HepG2 (cell line): ENCODE results near the gene COASY. TPM values are rescaled to one million over a fixed set of nuclear protein-coding genes. Genes with fewer than 3 reads are reported as not detected.

ENCODE experiments used
- BCL3 ChIP-seq: sonication (generic); formaldehyde crosslinking; IDR thresholded peaks from 2 replicates; pipeline ENCODE4 v1.5.1; 2020; ENCODE audit warnings: mild to moderate bottlenecking, missing genetic modification reagents, moderate library complexity
- EHMT2 ChIP-seq: fragments of 200-600 bp; sonication (generic); IDR thresholded peaks from 2 replicates; pipeline ENCODE4 v1.7.0; 2017; ENCODE audit warnings: antibody characterized with exemption, low read depth, low read length, borderline replicate concordance
- FOXK2 ChIP-seq: fragments of 450-650 bp; IDR thresholded peaks from 2 replicates; pipeline ENCODE4 v1.6.1; 2016
- LRRFIP1 ChIP-seq: sonication (generic); formaldehyde crosslinking; conservative IDR thresholded peaks from 2 replicates; pipeline ENCODE4 v1.4.0; 2020; ENCODE audit warnings: missing genetic modification reagents
- NFAT5 ChIP-seq: sonication (generic); formaldehyde crosslinking; IDR thresholded peaks from 2 replicates; pipeline ENCODE4 v1.4.0; 2020; ENCODE audit warnings: missing genetic modification reagents
- NR1H2 ChIP-seq: sonication (generic); formaldehyde crosslinking; IDR thresholded peaks from 2 replicates; pipeline ENCODE4 v1.8.1; 2022; ENCODE audit warnings: low read depth, missing genetic modification reagents, borderline replicate concordance
- RFXAP ChIP-seq: sonication (generic); formaldehyde crosslinking; IDR thresholded peaks from 2 replicates; pipeline ENCODE4 v1.4.0; 2020; ENCODE audit warnings: missing genetic modification reagents, borderline replicate concordance
- RXRB ChIP-seq: IDR thresholded peaks from 2 replicates; pipeline ENCODE4 v1.6.1; 2016; ENCODE audit warnings: borderline replicate concordance, missing genetic modification reagents, missing compliant biosample characterization
- SALL1 ChIP-seq: sonication (generic); formaldehyde crosslinking; IDR thresholded peaks from 2 replicates; pipeline ENCODE4 v1.8.0; 2022; ENCODE audit warnings: mild to moderate bottlenecking, missing genetic modification reagents
- U2AF1 ChIP-seq: fragments of 200-400 bp; formaldehyde crosslinking; optimal IDR thresholded peaks from 2 replicates; pipeline ENCODE3; 2017; ENCODE audit warnings: mild to moderate bottlenecking, low read depth, low read length
- ZBTB8A ChIP-seq: sonication (generic); formaldehyde crosslinking; IDR thresholded peaks from 2 replicates; pipeline ENCODE4 v1.4.0; 2020; ENCODE audit warnings: mild to moderate bottlenecking, low read depth, missing genetic modification reagents, borderline replicate concordance
- ZNF260 ChIP-seq: sonication (generic); formaldehyde crosslinking; IDR thresholded peaks from 2 replicates; pipeline ENCODE4 v1.4.0; 2020; ENCODE audit warnings: missing genetic modification reagents, low read depth, mild to moderate bottlenecking, borderline replicate concordance
- ZNF280D ChIP-seq: sonication (generic); formaldehyde crosslinking; IDR thresholded peaks from 2 replicates; pipeline ENCODE4 v1.5.1; 2020; ENCODE audit warnings: mild to moderate bottlenecking, missing genetic modification reagents
- ZNF337 ChIP-seq: sonication (generic); formaldehyde crosslinking; IDR thresholded peaks from 2 replicates; pipeline ENCODE4 v1.5.1; 2020; ENCODE audit warnings: missing genetic modification reagents, low read depth, mild to moderate bottlenecking, borderline replicate concordance
- ZNF414 ChIP-seq: sonication (generic); formaldehyde crosslinking; IDR thresholded peaks from 2 replicates; pipeline ENCODE4 v1.5.0; 2020; ENCODE audit warnings: missing genetic modification reagents
- ZNF569 ChIP-seq: sonication (generic); formaldehyde crosslinking; IDR thresholded peaks from 2 replicates; pipeline ENCODE4 v1.5.0; 2020; ENCODE audit warnings: mild to moderate bottlenecking, missing genetic modification reagents, moderate library complexity, borderline replicate concordance
- ZNF746 ChIP-seq: sonication (generic); formaldehyde crosslinking; IDR thresholded peaks from 2 replicates; pipeline ENCODE4 v1.8.0; 2022; ENCODE audit warnings: mild to moderate bottlenecking, missing genetic modification reagents
- polyA plus RNA-seq, 8 experiments: library from polyadenylated mRNA; depleted of rRNA in 3 of 8; stranded (reverse) in 7 of 8; unstranded in 1 of 8; fragments of >200 nt; fragmentation: Illumina TruSeq in 4 of 8; extraction: Trizol in 4 of 8; gene quantifications; 2 replicates each; pipeline versions ENCODE4 v1.2.1 to v1.2.3, GENCODE V29; 2011 to 2016; ENCODE audit warnings: low read depth in 4 of 8, missing spikeins in 1 of 8, mixed read lengths in 1 of 8; ENCODE audit not compliant: insufficient read depth in 1 of 8
- total RNA-seq, 5 experiments: library from RNA; depleted of rRNA; stranded (reverse); fragments of >200 nt; fragmentation: Illumina TruSeq; extraction: Trizol; gene quantifications; 2 replicates each; pipeline ENCODE4 v1.2.3, GENCODE V29; 2016; ENCODE audit warnings: low read depth in 1 of 5

Gene COASY
- total and polyA plus RNA-seq, 2 of the 13 experiments (the other 11 are each of a cell fraction or from before 2014, with no cell fraction given) = 90.7 to 125 TPM

- TF ChIP-seq BCL3 (CRISPR knock-in tag) (no peak; the same call in 1 of the 2 replicates), RXRB (CRISPR knock-in tag) (peak; percentile 62; the same call in 1 of the 2 replicates), EHMT2 (no peak), ZNF414 (CRISPR knock-in tag) (peak; percentile 63; the same call in 1 of the 2 replicates), ZNF337 (0 out of 2 replicates have a peak, but pooled peaks have one; percentile 46), LRRFIP1 (CRISPR knock-in tag) (no peak), NR1H2 (CRISPR knock-in tag) (no peak), U2AF1 (no peak), ZNF569 (CRISPR knock-in tag) (no peak), RFXAP (CRISPR knock-in tag) (peak; percentile 84), SALL1 (peak; percentile 65), FOXK2 (no peak), ZNF746 (CRISPR knock-in tag) (0 out of 2 replicates have a peak, but pooled peaks have one; percentile 37), ZBTB8A (0 out of 2 replicates have a peak, but pooled peaks have one; percentile 26), NFAT5 (peak; percentile 90), ZNF260 (no peak), ZNF280D (CRISPR knock-in tag) (0 out of 2 replicates have a peak, but pooled peaks have one; percentile 1)
Observed at GRCh38 chr17:42536048-42536371, 25.9 kb upstream of the COASY start, which contains the start of gene NAGLU (continued).
